ENCODE data around the gene CKMT2.

DNA sequence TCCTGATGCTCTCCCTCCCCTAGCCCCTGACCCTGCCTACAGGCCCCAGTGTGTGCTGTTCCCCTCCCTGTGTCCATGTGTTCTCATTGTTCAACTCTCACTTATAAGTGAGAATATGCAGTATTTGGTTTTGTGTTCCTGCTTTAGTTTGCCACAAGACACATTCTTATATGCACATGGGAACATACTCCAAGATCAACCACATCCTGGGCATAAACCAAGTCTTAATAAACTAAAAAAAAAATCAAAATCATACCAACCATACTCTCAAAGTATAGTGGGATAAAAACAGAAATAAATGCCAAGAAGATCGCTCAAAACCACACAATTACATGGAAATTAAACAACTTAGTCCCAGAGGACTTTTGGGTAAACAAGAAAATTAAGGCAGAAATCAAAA, 57.0 kb downstream of the CKMT2 start:
- TF ChIP-seq, protein P1, sequence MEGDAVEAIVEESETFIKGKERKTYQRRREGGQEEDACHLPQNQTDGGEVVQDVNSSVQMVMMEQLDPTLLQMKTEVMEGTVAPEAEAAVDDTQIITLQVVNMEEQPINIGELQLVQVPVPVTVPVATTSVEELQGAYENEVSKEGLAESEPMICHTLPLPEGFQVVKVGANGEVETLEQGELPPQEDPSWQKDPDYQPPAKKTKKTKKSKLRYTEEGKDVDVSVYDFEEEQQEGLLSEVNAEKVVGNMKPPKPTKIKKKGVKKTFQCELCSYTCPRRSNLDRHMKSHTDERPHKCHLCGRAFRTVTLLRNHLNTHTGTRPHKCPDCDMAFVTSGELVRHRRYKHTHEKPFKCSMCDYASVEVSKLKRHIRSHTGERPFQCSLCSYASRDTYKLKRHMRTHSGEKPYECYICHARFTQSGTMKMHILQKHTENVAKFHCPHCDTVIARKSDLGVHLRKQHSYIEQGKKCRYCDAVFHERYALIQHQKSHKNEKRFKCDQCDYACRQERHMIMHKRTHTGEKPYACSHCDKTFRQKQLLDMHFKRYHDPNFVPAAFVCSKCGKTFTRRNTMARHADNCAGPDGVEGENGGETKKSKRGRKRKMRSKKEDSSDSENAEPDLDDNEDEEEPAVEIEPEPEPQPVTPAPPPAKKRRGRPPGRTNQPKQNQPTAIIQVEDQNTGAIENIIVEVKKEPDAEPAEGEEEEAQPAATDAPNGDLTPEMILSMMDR (IDR thresholded peaks at IDR 0.05), result no peak
- no peak for TF ChIP-seq POLR2A (IDR thresholded peaks at IDR 0.05)
